ENCODE data around the gene FADS2. TPM values are rescaled to one million over a fixed set of nuclear protein-coding genes. Genes with fewer than 3 reads are reported as not detected.

The FADS2 gene
- total and polyA plus RNA-seq, 9 of the 15 experiments (the other 6 are each of a cell fraction or from before 2014, with no cell fraction given), result 2.9 to 42.8 (median 16.2) TPM

DNA sequence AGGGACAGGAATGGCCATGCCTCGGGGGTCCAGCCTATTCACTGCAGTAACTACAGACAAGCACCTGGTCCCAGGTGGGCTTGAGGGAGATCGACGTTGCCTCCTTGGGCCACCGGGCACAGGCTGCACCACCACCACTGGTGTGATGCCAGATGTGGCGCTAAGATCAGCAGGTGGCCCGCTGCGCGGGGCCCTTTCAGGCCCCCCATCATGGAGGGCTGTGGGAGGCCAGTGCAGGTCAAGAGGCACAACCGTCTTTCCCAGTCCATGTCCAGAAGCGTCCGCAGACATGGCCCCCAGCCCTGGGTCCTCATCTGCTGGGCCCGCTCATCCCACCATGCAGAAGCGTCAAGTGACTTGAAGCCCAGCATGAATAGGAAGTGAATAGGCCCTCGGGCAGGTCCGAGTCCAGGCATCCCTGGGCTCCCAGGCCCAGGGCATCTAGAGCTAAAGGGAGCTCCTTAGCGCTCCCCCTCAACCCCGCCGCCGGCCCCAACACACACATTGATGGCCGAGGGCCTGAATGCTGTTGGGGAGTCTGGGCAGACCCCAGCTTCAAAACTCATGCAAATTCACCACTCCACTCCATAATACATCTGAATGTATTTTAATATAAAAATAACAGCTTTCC, 45.0 kb downstream of the FADS2 start:
- Histone ChIP-seq H3K9me1 (ENCODE audit: control insufficient read depth, insufficient read depth, low read length) (no peaks in the 10 kb centered on the region), H3K9me3 (replicated peaks; ENCODE audit: control insufficient read depth, insufficient read depth, low read depth, low read length) (no peaks in the 10 kb centered on the region), H3K27me3 (ENCODE audit: control insufficient read depth in 2 of 2, insufficient read depth in 2 of 2, low read length in 2 of 2) (no peaks in the 10 kb centered on the region), H3K36me3 (ENCODE audit: control insufficient read depth, insufficient read depth, low read length) (peaks cover 13% of the 10 kb centered on the region; the same call in 2 of the 3 replicates), H2AFZ (ENCODE audit: low read depth, low read length) (no peak overlapping the region), H3K27ac (ENCODE audit: extremely low read depth, low read depth, low read length) (no peak overlapping the region), H4K20me1 (replicated peaks; ENCODE audit: control insufficient read depth, insufficient read depth, low read length) (no peaks in the 10 kb centered on the region), H3K79me2 (ENCODE audit: control insufficient read depth, insufficient read depth, low read length) (0 out of 3 replicates have a peak, but pooled peaks cover 3% of the 10 kb centered on the region), H3K4me3 (no peak overlapping the region), H3K4me1 (replicated peaks in 1 of 2; ENCODE audit: control insufficient read depth in 2 of 2, insufficient read depth in 2 of 2, low read length in 2 of 2) (peaks cover 31 to 76% of the 10 kb centered on the region in 2 experiments), H3K4me2 (ENCODE audit: insufficient read depth, low read length) (no peak overlapping the region), H3K9ac (ENCODE audit: insufficient read depth in 1 of 2, low read depth in 2 of 2, low read length in 2 of 2) (peak overlapping the region in 1 of 2 experiments; percentile 40; a peak in 1 of 4 replicates)
- BruUV-seq (replicated peaks), result no TSS peak
- intact Hi-C loops (cut with micrococcal nuclease) (no loop called here), in situ Hi-C loops (cut with MboI) (no loop called here)
- ChIA-PET CTCF (ENCODE audit: low intra/inter-chr PET ratio) (interaction anchor here (1.1 kb wide), 1 partner anchor 75 kb away, joined by 4 read pairs; no protein-coding TSS in a partner anchor), POLR2A (interaction anchor here (1.6 kb wide), 2 partner anchors 91 to 94 kb away, joined by 8 read pairs; partner anchors contain the start of gene FTH1)
- FAIRE-seq (no peak), ATAC-seq (no peak), DNase-seq (ENCODE audit: extremely low read depth in 1 of 4, low spot score in 3 of 4) (no peak)
- TF ChIP-seq CBFA2T2 (conservative IDR thresholded peaks at IDR 0.05), result no peak
- TF ChIP-seq ZKSCAN3 (CRISPR knock-in tag; IDR thresholded peaks at IDR 0.05), result no peak
- TF ChIP-seq POLR2A (conservative IDR thresholded peaks at IDR 0.05), result no peak
- TF ChIP-seq SMARCA4 (IDR thresholded peaks at IDR 0.05), result no peak
- TF ChIP-seq, protein P1, sequence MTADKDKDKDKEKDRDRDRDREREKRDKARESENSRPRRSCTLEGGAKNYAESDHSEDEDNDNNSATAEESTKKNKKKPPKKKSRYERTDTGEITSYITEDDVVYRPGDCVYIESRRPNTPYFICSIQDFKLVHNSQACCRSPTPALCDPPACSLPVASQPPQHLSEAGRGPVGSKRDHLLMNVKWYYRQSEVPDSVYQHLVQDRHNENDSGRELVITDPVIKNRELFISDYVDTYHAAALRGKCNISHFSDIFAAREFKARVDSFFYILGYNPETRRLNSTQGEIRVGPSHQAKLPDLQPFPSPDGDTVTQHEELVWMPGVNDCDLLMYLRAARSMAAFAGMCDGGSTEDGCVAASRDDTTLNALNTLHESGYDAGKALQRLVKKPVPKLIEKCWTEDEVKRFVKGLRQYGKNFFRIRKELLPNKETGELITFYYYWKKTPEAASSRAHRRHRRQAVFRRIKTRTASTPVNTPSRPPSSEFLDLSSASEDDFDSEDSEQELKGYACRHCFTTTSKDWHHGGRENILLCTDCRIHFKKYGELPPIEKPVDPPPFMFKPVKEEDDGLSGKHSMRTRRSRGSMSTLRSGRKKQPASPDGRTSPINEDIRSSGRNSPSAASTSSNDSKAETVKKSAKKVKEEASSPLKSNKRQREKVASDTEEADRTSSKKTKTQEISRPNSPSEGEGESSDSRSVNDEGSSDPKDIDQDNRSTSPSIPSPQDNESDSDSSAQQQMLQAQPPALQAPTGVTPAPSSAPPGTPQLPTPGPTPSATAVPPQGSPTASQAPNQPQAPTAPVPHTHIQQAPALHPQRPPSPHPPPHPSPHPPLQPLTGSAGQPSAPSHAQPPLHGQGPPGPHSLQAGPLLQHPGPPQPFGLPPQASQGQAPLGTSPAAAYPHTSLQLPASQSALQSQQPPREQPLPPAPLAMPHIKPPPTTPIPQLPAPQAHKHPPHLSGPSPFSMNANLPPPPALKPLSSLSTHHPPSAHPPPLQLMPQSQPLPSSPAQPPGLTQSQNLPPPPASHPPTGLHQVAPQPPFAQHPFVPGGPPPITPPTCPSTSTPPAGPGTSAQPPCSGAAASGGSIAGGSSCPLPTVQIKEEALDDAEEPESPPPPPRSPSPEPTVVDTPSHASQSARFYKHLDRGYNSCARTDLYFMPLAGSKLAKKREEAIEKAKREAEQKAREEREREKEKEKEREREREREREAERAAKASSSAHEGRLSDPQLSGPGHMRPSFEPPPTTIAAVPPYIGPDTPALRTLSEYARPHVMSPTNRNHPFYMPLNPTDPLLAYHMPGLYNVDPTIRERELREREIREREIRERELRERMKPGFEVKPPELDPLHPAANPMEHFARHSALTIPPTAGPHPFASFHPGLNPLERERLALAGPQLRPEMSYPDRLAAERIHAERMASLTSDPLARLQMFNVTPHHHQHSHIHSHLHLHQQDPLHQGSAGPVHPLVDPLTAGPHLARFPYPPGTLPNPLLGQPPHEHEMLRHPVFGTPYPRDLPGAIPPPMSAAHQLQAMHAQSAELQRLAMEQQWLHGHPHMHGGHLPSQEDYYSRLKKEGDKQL (CRISPR knock-in tag; IDR thresholded peaks at IDR 0.05; ENCODE audit: borderline replicate concordance), result no peak
- no peak for TF ChIP-seq MTA3 (IDR thresholded peaks at IDR 0.05; ENCODE audit: borderline replicate concordance)
- no peak for TF ChIP-seq OTX1 (CRISPR knock-in tag; IDR thresholded peaks at IDR 0.05)
- TF ChIP-seq RBM39 (optimal IDR thresholded peaks at IDR 0.05; ENCODE audit: low read depth, low read length), result no peak
- TF ChIP-seq, protein P2, sequence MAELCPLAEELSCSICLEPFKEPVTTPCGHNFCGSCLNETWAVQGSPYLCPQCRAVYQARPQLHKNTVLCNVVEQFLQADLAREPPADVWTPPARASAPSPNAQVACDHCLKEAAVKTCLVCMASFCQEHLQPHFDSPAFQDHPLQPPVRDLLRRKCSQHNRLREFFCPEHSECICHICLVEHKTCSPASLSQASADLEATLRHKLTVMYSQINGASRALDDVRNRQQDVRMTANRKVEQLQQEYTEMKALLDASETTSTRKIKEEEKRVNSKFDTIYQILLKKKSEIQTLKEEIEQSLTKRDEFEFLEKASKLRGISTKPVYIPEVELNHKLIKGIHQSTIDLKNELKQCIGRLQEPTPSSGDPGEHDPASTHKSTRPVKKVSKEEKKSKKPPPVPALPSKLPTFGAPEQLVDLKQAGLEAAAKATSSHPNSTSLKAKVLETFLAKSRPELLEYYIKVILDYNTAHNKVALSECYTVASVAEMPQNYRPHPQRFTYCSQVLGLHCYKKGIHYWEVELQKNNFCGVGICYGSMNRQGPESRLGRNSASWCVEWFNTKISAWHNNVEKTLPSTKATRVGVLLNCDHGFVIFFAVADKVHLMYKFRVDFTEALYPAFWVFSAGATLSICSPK (IDR thresholded peaks at IDR 0.05; ENCODE audit: borderline replicate concordance), result no peak
- WGBS (ENCODE audit: insufficient coverage, low coverage, missing lambda C conversion rate), result 83% methylated on average over 17 of the region's 20 CpGs
